Measurements from ENCODE around the gene ACAP3. TPM values are rescaled to one million over a fixed set of nuclear protein-coding genes. Genes with fewer than 3 reads are reported as not detected.
A peak's percentile ranks its signal among the peaks of the same experiment; 100 is the strongest.

ACAP3 gene
- total and polyA plus RNA-seq, 5 experiments from 2014 or later = 2.0 to 69.1 (median 6.7) TPM

GRCh38 chr1:1342061-1342562 lies 34.4 kb upstream of the ACAP3 start:
- Mint-ChIP-seq H3K27me3 (no peaks in the 10 kb centered on the region), H3K4me1 (peaks cover 5 to 9% (median 7%) of the 10 kb centered on the region in 4 donors), H3K9me3 (no peaks in the 10 kb centered on the region), H3K4me3 (no peak overlapping the region), H3K27ac (no peak overlapping the region), H3K36me3 (no peaks in the 10 kb centered on the region)
- POLR2A ChIA-PET = interaction anchor here (0.5 kb wide), 1 partner anchor 203 kb away, joined by 6 read pairs; no protein-coding TSS in a partner anchor
- DNase-seq (no peak), ATAC-seq (no peak)

- no peaks in the 10 kb centered on the region for H3K36me3 Mint-ChIP-seq
- no peaks in the 10 kb centered on the region for H3K9me3 Mint-ChIP-seq
- no peak overlapping the region for H3K4me3 Mint-ChIP-seq
- H3K4me1 Mint-ChIP-seq = peaks cover 0 to 4% (median 3%) of the 10 kb centered on the region in 4 donors
- no peak for ATAC-seq
- H3K27me3 Mint-ChIP-seq = no peaks in the 10 kb centered on the region
- no peak for DNase-seq
- H3K27ac Mint-ChIP-seq = peak overlapping the region in 1 of 10 donors; percentile 2
- POLR2A ChIA-PET = no interaction called here
Measured at GRCh38 chr1:1341549-1342021, 33.9 kb upstream of the ACAP3 start.

- Mint-ChIP-seq H3K9me3 (no peaks in the 10 kb centered on the region), H3K36me3 (no peaks in the 10 kb centered on the region), H3K27ac (peak overlapping the region in 2 of 10 donors; percentile 2 to 70), H3K4me3 (peak overlapping the region in 1 of 10 donors; percentile 34), H3K4me1 (peaks cover 0 to 3% (median 0%) of the 10 kb centered on the region in 4 donors), H3K27me3 (no peaks in the 10 kb centered on the region)
- no peak for DNase-seq
- no peak for ATAC-seq
- POLR2A ChIA-PET = no interaction called here
Measured at GRCh38 chr1:1340791-1341548, 33.2 kb upstream of the ACAP3 start.

GRCh38 chr1:1340185-1340584 lies 32.5 kb upstream of the ACAP3 start:
- Mint-ChIP-seq H3K27me3 (no peaks in the 10 kb centered on the region), H3K4me3 (no peak overlapping the region)
- ATAC-seq = no peak

GRCh38 chr1:1338278-1338677 lies 30.5 kb upstream of the ACAP3 start:
- Mint-ChIP-seq H3K4me1 (peaks cover 0 to 3% (median 0%) of the 10 kb centered on the region in 4 donors), H3K4me3 (no peak overlapping the region), H3K27ac (no peak overlapping the region), H3K9me3 (no peaks in the 10 kb centered on the region), H3K36me3 (no peaks in the 10 kb centered on the region), H3K27me3 (no peaks in the 10 kb centered on the region)
- no peak for ATAC-seq
- no peak for DNase-seq
- POLR2A ChIA-PET = interaction anchor here (0.7 kb wide), 1 partner anchor 9 kb away, joined by 4 read pairs; no protein-coding TSS in a partner anchor

More at GRCh38 chr1:1340185-1340584, 32.5 kb upstream of the ACAP3 start:
- Mint-ChIP-seq H3K36me3 (no peaks in the 10 kb centered on the region), H3K27ac (no peak overlapping the region), H3K4me1 (peaks cover 0 to 3% (median 0%) of the 10 kb centered on the region in 4 donors), H3K9me3 (no peaks in the 10 kb centered on the region)
- POLR2A ChIA-PET = no interaction called here
- DNase-seq = no peak

- H3K36me3 Mint-ChIP-seq = no peaks in the 10 kb centered on the region
- peaks cover 0 to 2% (median 0%) of the 10 kb centered on the region in 4 donors for H3K4me1 Mint-ChIP-seq
- no peaks in the 10 kb centered on the region for H3K27me3 Mint-ChIP-seq
- no peak overlapping the region for H3K4me3 Mint-ChIP-seq
- no peaks in the 10 kb centered on the region for H3K9me3 Mint-ChIP-seq
- POLR2A ChIA-PET = interaction anchor here (0.7 kb wide), 1 partner anchor 9 kb away, joined by 4 read pairs; no protein-coding TSS in a partner anchor
- ATAC-seq = peak; percentile 69 to 73
- H3K27ac Mint-ChIP-seq = peak overlapping the region in 1 of 10 donors; percentile 34
- DNase-seq = peak in 2 of 10 donors; percentile 13 to 36
Measured at GRCh38 chr1:1337793-1338147, 30.0 kb upstream of the ACAP3 start.

- DNase-seq (no peak), ATAC-seq (no peak)
- Mint-ChIP-seq H3K36me3 (no peaks in the 10 kb centered on the region), H3K9me3 (no peaks in the 10 kb centered on the region), H3K27me3 (no peaks in the 10 kb centered on the region), H3K4me3 (no peak overlapping the region), H3K4me1 (peaks cover 0 to 1% (median 0%) of the 10 kb centered on the region in 4 donors), H3K27ac (peak overlapping the region in 1 of 10 donors; percentile 34)
- POLR2A ChIA-PET = interaction anchor here (2.8 kb wide), 1 partner anchor 11 kb away, joined by 8 read pairs; the partner anchor contains the start of gene DVL1
Measured at GRCh38 chr1:1336931-1337792, 29.4 kb upstream of the ACAP3 start.

- Mint-ChIP-seq H3K4me3 (no peak overlapping the region), H3K27ac (no peak overlapping the region), H3K36me3 (no peaks in the 10 kb centered on the region), H3K27me3 (no peaks in the 10 kb centered on the region), H3K9me3 (no peaks in the 10 kb centered on the region), H3K4me1 (peaks cover 0 to 1% (median 0%) of the 10 kb centered on the region in 4 donors)
- no peak for ATAC-seq
- POLR2A ChIA-PET = interaction anchor here (2.8 kb wide), 1 partner anchor 12 kb away, joined by 8 read pairs; the partner anchor contains the start of gene DVL1
- no peak for DNase-seq
Measured at GRCh38 chr1:1336446-1336845, 28.7 kb upstream of the ACAP3 start.

- Mint-ChIP-seq H3K9me3 (no peaks in the 10 kb centered on the region), H3K27ac (no peak overlapping the region), H3K36me3 (no peaks in the 10 kb centered on the region), H3K4me3 (no peak overlapping the region), H3K4me1 (peaks cover 0 to 1% (median 0%) of the 10 kb centered on the region in 4 donors), H3K27me3 (no peaks in the 10 kb centered on the region)
- no peak for ATAC-seq
- POLR2A ChIA-PET = interaction anchor here (2.8 kb wide), 1 partner anchor 12 kb away, joined by 8 read pairs; the partner anchor contains the start of gene DVL1
- DNase-seq = no peak
Measured at GRCh38 chr1:1335792-1336248, 28.1 kb upstream of the ACAP3 start.

GRCh38 chr1:1335283-1335682 lies 27.6 kb upstream of the ACAP3 start:
- Mint-ChIP-seq H3K9me3 (no peaks in the 10 kb centered on the region), H3K36me3 (no peaks in the 10 kb centered on the region), H3K27me3 (no peaks in the 10 kb centered on the region), H3K4me3 (no peak overlapping the region), H3K4me1 (peaks cover 0 to 1% (median 0%) of the 10 kb centered on the region in 4 donors), H3K27ac (peak overlapping the region in 1 of 10 donors; percentile 21)
- DNase-seq = no peak
- POLR2A ChIA-PET = interaction anchor here (2.8 kb wide), 1 partner anchor 13 kb away, joined by 8 read pairs; the partner anchor contains the start of gene DVL1
- no peak for ATAC-seq

- ATAC-seq (no peak), DNase-seq (no peak)
- no peaks in the 10 kb centered on the region for H3K27me3 Mint-ChIP-seq
- no peaks in the 10 kb centered on the region for H3K36me3 Mint-ChIP-seq
- peak overlapping the region in 1 of 10 donors; percentile 21 for H3K27ac Mint-ChIP-seq
- no peaks in the 10 kb centered on the region for H3K9me3 Mint-ChIP-seq
- H3K4me3 Mint-ChIP-seq = no peak overlapping the region
- H3K4me1 Mint-ChIP-seq = peaks cover 0 to 2% (median under 1%) of the 10 kb centered on the region in 4 donors
- POLR2A ChIA-PET = interaction anchor here (2.8 kb wide), 1 partner anchor 13 kb away, joined by 8 read pairs; the partner anchor contains the start of gene DVL1
Measured at GRCh38 chr1:1334835-1335234, 27.1 kb upstream of the ACAP3 start.

- H3K27me3 Mint-ChIP-seq = no peaks in the 10 kb centered on the region
- DNase-seq = no peak
- no peaks in the 10 kb centered on the region for H3K36me3 Mint-ChIP-seq
- no peak overlapping the region for H3K27ac Mint-ChIP-seq
- H3K4me1 Mint-ChIP-seq = peaks cover 0 to 9% (median 2%) of the 10 kb centered on the region in 4 donors
- POLR2A ChIA-PET = interaction anchor here (1.2 kb wide), 1 partner anchor 15 kb away, joined by 3 read pairs; no protein-coding TSS in a partner anchor
- no peaks in the 10 kb centered on the region for H3K9me3 Mint-ChIP-seq
- H3K4me3 Mint-ChIP-seq = no peak overlapping the region
- no peak for ATAC-seq
Measured at GRCh38 chr1:1333551-1334241, 26.0 kb upstream of the ACAP3 start.
